Mucosa of gallbladder (tissue), 1 donor: ENCODE results near the gene TRAPPC10. TPM values are rescaled to one million over a fixed set of nuclear protein-coding genes. Genes with fewer than 3 reads are reported as not detected.
"Not testable (repeated sequence)": the region's sequence is repeated elsewhere in the genome, so short reads cannot be mapped to it uniquely, and the experiment has no call there.

Experiments used
- DNase-seq: peaks from one replicate; pipeline ENCODE4 v3.0.0-alpha.2; 2020; ENCODE audit warnings: low spot score
- total RNA-seq: library from RNA; stranded (reverse); gene quantifications from one replicate; pipeline ENCODE4 v1.2.1, GENCODE V29; 2021
- donor health status: DM: no; HTN: no; CAD: no.

The TRAPPC10 gene
- total RNA-seq, 1 donor from 2014 or later: 37.0 TPM

GRCh38 chr21:44089001-44089911 lies 77.1 kb downstream of the TRAPPC10 start:
- DNase-seq: peak; percentile 17

- peak; percentile 10 for DNase-seq
These were observed 78.2 kb downstream of the TRAPPC10 start for GRCh38 chr21:44090325-44090724.

- DNase-seq: peak; percentile 3
These were observed 80.1 kb downstream of the TRAPPC10 start for GRCh38 chr21:44092211-44092610.

GRCh38 chr21:44093761-44094160 lies 81.7 kb downstream of the TRAPPC10 start:
- peak; percentile 3 for DNase-seq

GRCh38 chr21:44094832-44095231 lies 82.7 kb downstream of the TRAPPC10 start:
- DNase-seq: no peak

GRCh38 chr21:44098507-44098906 lies 86.4 kb downstream of the TRAPPC10 start:
- DNase-seq: not testable (repeated sequence)

GRCh38 chr21:44098964-44099363 lies 86.9 kb downstream of the TRAPPC10 start:
- DNase-seq: not testable (repeated sequence)

- peak; percentile 10 for DNase-seq
These were observed 95.0 kb downstream of the TRAPPC10 start, which contains the start of gene PWP2 for GRCh38 chr21:44107026-44107501. Gene PWP2 (plus strand): TSS chr21:44107399. CDS start chr21:44107417, 18 bp downstream.

- DNase-seq: not testable (repeated sequence)
These were observed 95.5 kb downstream of the TRAPPC10 start for GRCh38 chr21:44107589-44107988.

- DNase-seq: not testable (repeated sequence)
These were observed 101.7 kb downstream of the TRAPPC10 start for GRCh38 chr21:44113702-44114371.

- not testable (repeated sequence) for DNase-seq
These were observed 110.0 kb downstream of the TRAPPC10 start for GRCh38 chr21:44122131-44122530.

GRCh38 chr21:44127827-44128226 lies 115.7 kb downstream of the TRAPPC10 start:
- DNase-seq: not testable (repeated sequence)

- DNase-seq: not testable (repeated sequence)
These were observed 121.6 kb downstream of the TRAPPC10 start for GRCh38 chr21:44133715-44134057.

- DNase-seq: not testable (repeated sequence)
These were observed 122.6 kb downstream of the TRAPPC10 start for GRCh38 chr21:44134732-44135131.

- not testable (repeated sequence) for DNase-seq
These were observed 125.9 kb downstream of the TRAPPC10 start for GRCh38 chr21:44138039-44138438.

- not testable (repeated sequence) for DNase-seq
These were observed 127.9 kb downstream of the TRAPPC10 start for GRCh38 chr21:44139787-44140551.

GRCh38 chr21:44140552-44140932 lies 128.4 kb downstream of the TRAPPC10 start:
- not testable (repeated sequence) for DNase-seq

GRCh38 chr21:44142470-44142869 lies 130.4 kb downstream of the TRAPPC10 start:
- not testable (repeated sequence) for DNase-seq

- DNase-seq: not testable (repeated sequence)
These were observed 131.3 kb downstream of the TRAPPC10 start for GRCh38 chr21:44143380-44143779.

GRCh38 chr21:44143996-44144395 lies 131.9 kb downstream of the TRAPPC10 start:
- DNase-seq: not testable (repeated sequence)

GRCh38 chr21:44144784-44145602 lies 132.9 kb downstream of the TRAPPC10 start:
- not testable (repeated sequence) for DNase-seq
